Measurements from ENCODE around the gene LYRM1.
A peak's percentile ranks its signal among the peaks of the same experiment; 100 is the strongest.
"Not testable (repeated sequence)": the region's sequence is repeated elsewhere in the genome, so short reads cannot be mapped to it uniquely, and the experiment has no call there.

LYRM1 gene

GRCh38 chr16:20903899-20904506 is 3.4 kb downstream of the LYRM1 start:
- FAIRE-seq, result no peak

DNA sequence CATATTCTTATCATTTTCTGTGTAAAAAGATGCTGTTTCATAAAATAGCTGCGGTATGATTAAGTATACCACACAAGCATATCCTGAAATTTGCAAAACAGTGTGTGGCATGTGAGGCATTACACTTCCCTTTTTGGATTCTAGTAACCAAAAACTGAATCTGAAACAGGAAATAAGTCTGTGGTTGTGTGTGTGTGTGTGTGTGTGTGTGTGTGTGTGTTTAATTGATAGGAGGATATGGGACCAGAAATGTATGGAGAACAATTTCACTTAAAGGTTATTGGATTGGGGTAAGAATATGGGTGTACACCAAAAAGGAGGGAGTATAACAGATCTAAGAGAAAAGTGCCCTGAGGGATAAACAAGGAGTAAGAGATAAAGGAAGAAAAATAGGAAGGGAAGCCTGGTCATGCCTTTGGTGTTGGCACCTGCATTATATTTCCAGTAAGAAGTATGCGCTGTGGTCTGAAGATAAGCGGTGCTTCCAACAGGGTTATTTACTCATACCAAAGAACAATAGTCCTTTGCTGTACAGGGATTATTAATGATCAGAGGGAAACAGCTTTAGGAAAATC is 4.0 kb downstream of the LYRM1 start:
- FAIRE-seq, result no peak

GRCh38 chr16:20905576-20905975 is 5.0 kb downstream of the LYRM1 start:
- FAIRE-seq, result no peak

DNA sequence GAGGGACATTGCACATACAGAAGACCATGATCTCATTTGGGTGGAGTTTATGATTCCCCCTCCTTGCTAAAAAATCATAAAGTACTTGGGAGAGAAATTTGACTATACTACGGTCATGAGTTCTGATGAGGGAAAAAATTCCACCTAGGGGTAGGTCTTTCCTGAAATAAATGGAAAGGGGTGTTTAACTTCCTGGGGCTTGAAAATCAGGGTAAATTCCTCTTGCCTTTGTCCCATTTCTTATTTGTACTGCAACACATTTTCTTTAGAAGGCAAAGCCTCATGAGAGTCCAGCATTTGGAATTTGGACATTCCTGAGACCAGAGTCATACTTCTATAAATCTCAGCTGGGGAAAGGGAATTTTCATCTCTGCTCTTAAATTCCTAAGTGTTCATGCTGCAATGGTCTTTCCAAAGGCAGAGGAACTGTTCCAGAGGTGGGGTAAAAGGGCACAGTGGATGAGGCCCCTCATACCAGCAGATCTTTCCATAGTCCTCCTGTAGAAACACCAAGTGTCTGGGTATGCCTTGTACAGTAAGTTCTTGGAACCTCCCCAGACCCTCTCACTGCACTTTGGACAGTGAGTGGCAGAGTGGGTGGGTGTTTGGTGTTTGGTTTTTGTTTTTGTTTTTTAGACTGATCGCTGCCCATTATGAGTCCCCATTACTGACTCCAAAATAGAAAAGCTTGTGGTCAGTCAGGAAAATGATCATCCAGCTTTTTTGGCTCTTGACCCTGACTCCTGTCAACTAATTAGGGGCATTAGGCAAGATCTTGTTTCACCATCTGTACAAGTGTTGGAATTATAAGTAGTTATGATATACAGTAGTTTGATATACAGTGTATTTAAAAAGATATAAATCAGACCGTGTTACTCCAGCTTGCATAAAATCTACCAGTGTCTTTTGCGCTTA is 6.0 kb downstream of the LYRM1 start:
- no peak for FAIRE-seq

GRCh38 chr16:20910781-20911321 is 10.3 kb downstream of the LYRM1 start:
- FAIRE-seq, result no peak

DNA sequence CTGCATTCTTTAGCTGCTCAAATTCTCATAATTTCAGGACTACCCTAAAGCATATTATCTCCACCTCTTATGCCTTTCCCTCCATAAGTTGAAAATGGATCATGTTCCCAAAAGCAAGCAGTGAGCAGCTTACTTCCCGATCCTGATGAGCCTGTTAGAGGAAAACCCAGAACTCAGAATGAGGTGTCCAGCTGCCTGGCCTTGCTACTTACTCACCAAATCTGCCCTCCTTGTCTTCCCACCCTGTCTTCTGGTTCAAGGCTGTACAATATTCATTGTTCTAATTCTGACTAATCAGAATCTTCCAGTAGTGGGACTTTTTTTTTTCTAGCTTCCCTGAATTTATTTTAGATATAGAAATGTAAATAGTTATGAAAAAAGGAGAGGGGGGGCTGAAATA is 10.8 kb downstream of the LYRM1 start:
- no peak for FAIRE-seq

GRCh38 chr16:20916289-20916688 is 15.7 kb downstream of the LYRM1 start:
- FAIRE-seq, result no peak

DNA sequence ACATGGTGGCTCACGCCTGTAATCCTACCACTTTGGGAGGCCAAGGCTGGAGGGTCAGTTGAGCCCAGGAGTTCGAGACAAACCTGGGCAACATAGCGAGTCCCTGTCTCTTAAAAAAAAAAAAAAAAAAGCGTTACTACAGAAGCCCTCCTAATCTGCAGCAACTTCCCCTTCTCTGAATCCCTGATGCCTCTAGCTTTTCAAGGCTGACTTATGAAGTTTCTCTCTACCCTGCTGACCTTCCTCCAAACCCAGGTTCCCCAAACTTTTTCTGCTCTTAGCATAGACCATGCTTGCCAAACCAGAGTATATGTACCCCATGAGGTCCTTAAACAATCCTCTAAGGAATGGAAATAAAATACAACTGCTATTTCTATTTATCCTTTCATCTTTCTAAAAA is 16.4 kb downstream of the LYRM1 start:
- no peak for FAIRE-seq

DNA sequence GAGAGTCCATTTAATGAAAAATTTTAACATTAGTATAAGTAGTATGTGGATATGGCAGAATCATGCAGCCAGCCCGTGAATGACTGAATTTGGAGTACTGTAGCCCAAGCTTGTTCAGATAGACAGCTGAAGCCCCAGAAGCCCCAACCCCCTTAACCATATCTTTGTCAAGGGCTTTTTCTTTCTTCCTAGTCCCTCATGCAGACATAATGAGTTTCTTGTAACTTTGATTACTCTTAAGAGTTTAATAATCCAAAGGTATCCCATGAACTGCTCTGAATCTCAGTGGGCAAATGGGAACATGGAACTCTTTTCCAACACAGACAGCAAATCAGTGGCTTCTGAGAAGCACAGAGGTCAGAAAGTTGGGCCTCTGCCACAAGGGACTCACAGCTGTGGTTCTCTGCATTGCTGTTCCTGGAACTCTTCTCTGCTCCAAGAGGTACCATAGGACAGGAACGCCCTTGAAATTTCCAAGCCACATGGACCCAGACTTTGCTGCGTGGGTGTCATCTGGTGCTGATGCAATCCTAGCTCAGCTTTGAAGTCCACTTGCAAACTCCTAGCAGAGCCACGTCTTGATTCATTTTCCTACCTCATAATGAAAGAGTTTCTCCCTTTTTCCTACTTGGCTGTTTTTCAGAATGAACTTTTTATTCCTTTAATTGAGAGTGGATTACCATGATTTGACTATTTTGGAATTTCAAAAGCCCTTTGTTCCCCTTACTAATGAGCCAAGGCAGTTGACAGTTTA is 18.1 kb downstream of the LYRM1 start:
- no peak for FAIRE-seq

- no peak for FAIRE-seq
Observed at GRCh38 chr16:20920091-20920490, 19.5 kb downstream of the LYRM1 start.

- FAIRE-seq, result peak; percentile 59
Observed at GRCh38 chr16:20920799-20921198, 20.2 kb downstream of the LYRM1 start.

DNA sequence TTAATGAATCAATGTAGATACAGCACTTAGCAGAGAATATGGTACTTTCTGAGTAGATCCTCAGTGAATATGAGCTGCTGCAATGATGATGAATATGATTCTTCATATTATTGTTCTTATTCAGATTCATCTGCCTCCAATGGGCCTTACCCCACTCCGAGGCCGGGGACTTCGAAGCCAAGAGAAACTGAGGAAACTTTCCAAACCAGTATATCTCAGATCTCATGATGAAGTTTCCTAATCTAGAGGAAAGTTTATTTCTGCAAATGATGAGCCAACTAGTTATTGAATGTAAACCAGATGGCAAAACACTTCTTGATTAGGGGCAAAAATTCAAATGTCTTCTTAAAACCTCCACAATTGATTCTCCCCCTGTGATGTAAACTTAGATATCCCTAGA is 23.3 kb downstream of the LYRM1 start:
- no peak for FAIRE-seq

- no peak for FAIRE-seq
Observed at GRCh38 chr16:20925751-20926150, 25.2 kb downstream of the LYRM1 start.

GRCh38 chr16:20928774-20929411 is 28.3 kb downstream of the LYRM1 start:
- FAIRE-seq, result no peak

DNA sequence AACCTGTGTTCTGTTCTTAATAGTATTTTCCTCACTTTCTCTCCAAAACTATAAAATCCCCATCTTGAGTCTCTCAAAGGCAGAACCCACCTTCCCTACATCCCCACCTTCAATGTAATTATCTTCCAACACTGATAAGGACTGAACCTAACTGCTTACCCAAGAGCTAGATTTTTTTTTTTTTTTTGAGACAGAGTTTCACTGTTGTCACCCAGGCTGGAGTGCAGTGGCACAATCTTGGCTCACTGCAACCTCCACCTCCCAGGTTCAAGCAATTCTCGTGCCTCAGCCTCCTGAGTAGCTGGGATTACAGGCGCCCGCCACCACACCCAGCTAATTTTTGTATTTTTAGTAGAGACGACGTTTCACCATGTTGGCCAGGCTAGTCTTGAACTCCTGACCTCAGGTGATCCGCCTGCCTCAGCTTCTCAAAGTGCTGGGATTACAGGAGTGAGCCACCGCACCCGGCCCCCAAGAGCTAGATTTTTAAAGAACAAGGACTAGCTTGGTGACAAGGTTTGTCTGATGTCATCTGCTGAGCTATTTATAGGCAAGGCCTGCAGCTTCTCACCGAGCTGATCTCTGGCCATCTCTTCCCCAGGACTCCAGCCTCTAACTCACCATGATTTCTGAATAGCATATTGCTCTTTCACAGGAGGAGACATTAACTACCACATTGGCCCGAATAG is 29.2 kb downstream of the LYRM1 start:
- FAIRE-seq, result not testable (repeated sequence)

DNA sequence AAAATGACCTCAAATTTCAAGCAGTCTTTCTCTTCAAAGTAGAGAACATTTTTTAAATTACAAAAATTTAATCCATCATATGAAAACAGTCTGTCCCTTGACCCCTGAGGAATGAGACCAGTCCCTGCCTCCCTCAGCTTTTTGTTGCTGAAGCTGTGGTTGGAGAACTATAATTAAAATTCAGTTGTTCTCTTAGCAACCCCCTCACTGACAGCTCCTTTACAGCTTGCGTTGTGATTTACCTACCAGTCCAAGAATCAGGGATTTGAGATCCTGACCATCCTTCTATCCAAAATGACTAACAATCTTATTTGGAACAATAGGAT is 29.8 kb downstream of the LYRM1 start:
- no peak for FAIRE-seq

- FAIRE-seq, result no peak
Observed at GRCh38 chr16:20931066-20931600, 30.6 kb downstream of the LYRM1 start.

DNA sequence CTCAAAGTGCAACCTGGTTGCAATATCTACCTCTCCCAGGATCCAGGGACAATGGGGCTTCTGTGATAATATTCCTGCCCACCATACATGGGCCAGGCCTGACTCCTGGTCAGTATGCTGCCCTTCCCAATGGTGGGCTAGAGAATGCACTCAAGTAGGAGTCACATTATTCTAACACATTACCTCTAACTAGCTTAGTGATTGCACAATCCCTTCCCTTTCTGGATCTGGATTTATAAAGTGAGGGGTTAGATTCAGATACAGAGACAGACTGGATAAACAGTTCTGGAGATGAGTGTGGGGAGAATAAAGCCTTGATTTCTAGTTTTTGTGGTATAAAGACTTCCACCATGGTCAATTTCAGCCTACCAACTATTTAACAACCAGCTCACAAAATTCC is 33.0 kb downstream of the LYRM1 start:
- FAIRE-seq, result no peak

GRCh38 chr16:20937736-20938135 is 37.2 kb downstream of the LYRM1 start:
- FAIRE-seq, result no peak

- no peak for FAIRE-seq
Observed at GRCh38 chr16:20938426-20938825, 37.9 kb downstream of the LYRM1 start.

- FAIRE-seq, result no peak
Observed at GRCh38 chr16:20939611-20940010, 39.0 kb downstream of the LYRM1 start.
